Measurements from ENCODE around the gene KRTAP9-9. TPM values are rescaled to one million over a fixed set of nuclear protein-coding genes. Genes with fewer than 3 reads are reported as not detected.

The KRTAP9-9 gene
- total and polyA plus RNA-seq, 9 of the 15 experiments (the other 6 are each of a cell fraction or from before 2014, with no cell fraction given): not detected

DNA sequence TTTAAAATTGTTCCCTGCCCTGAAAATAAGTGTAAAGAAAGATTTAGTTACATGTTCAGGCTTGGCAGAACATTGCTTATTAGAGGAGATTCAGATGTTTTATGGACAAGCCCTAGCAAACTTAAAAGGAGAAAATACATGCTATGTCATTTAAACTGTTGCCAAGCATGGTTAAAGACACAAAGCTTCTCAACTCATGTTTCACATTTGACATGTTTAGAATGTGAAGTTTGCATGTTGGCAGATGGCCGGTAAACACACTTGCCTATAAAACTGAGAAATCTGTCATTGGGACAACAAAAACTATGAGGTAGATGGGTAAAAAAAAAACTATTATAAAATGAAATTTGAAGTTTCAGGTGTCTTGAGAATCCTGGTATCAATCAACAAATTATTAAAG is 41.7 kb downstream of the KRTAP9-9 start:
- no peak overlapping the region for H2AFZ ChIP-seq (ENCODE audit: low read depth, low read length)
- H4K20me1 ChIP-seq (replicated peaks; ENCODE audit: control insufficient read depth, insufficient read depth, low read length): no peaks in the 10 kb centered on the region
- no peaks in the 10 kb centered on the region for H3K79me2 ChIP-seq (ENCODE audit: control insufficient read depth, insufficient read depth, low read length)
- H3K4me3 ChIP-seq: no peak overlapping the region
- DNase-seq (ENCODE audit: extremely low read depth in 1 of 4, low spot score in 3 of 4) (no peak), FAIRE-seq (no peak), ATAC-seq (no peak)
- intact Hi-C loops (cut with micrococcal nuclease) (no loop called here), in situ Hi-C loops (cut with MboI) (loop anchor here (5.0 kb wide), 1 partner anchor 55 kb away; no protein-coding TSS in a partner anchor)
- H3K36me3 ChIP-seq (ENCODE audit: control insufficient read depth, insufficient read depth, low read length): no peaks in the 10 kb centered on the region
- no peak overlapping the region for H3K4me2 ChIP-seq (ENCODE audit: insufficient read depth, low read length)
- 0% methylated on average over 1 of the region's 1 CpG for WGBS (ENCODE audit: insufficient coverage, low coverage, missing lambda C conversion rate)
- no peak overlapping the region for H3K9ac ChIP-seq (ENCODE audit: insufficient read depth in 1 of 2, low read depth in 2 of 2, low read length in 2 of 2)
- TF ChIP-seq ZC3H11A (IDR thresholded peaks at IDR 0.05; ENCODE audit: low read depth, low read length): no peak
- TF ChIP-seq, protein P1, sequence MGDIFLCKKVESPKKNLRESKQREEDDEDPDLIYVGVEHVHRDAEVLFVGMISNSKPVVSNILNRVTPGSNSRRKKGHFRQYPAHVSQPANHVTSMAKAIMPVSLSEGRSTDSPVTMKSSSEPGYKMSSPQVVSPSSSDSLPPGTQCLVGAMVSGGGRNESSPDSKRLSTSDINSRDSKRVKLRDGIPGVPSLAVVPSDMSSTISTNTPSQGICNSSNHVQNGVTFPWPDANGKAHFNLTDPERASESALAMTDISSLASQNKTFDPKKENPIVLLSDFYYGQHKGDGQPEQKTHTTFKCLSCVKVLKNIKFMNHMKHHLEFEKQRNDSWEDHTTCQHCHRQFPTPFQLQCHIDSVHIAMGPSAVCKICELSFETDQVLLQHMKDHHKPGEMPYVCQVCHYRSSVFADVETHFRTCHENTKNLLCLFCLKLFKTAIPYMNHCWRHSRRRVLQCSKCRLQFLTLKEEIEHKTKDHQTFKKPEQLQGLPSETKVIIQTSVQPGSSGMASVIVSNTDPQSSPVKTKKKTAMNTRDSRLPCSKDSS (IDR thresholded peaks at IDR 0.05; ENCODE audit: low read depth, partially characterized antibody): no peak
- no peak for TF ChIP-seq POLR2B (IDR thresholded peaks at IDR 0.05; ENCODE audit: low read depth, partially characterized antibody)
- no peak for TF ChIP-seq BCOR (IDR thresholded peaks at IDR 0.05)
- no peak for TF ChIP-seq CHD1 (IDR thresholded peaks at IDR 0.05; ENCODE audit: low read length)
- no peak for TF ChIP-seq KLF1 (tag; IDR thresholded peaks at IDR 0.05)
- TF ChIP-seq PHF21A (IDR thresholded peaks at IDR 0.05; ENCODE audit: borderline replicate concordance, low read depth): no peak
- no peak for TF ChIP-seq ZKSCAN3 (CRISPR knock-in tag; IDR thresholded peaks at IDR 0.05)
- TF ChIP-seq HNRNPH1 (optimal IDR thresholded peaks at IDR 0.05; ENCODE audit: low read depth, low read length): no peak
- no peak for TF ChIP-seq FOXK1 (CRISPR knock-in tag; IDR thresholded peaks at IDR 0.05; ENCODE audit: borderline replicate concordance)
- TF ChIP-seq ZNF77 (CRISPR knock-in tag; IDR thresholded peaks at IDR 0.05): no peak
- TF ChIP-seq MIER1 (IDR thresholded peaks at IDR 0.05; ENCODE audit: low read depth): no peak
- TF ChIP-seq SAP30 (IDR thresholded peaks at IDR 0.05; ENCODE audit: borderline replicate concordance, insufficient read depth, low read depth, low read length, poor library complexity, severe bottlenecking): no peak
- TF ChIP-seq BRCA1 (IDR thresholded peaks at IDR 0.05): no peak
- no peak for TF ChIP-seq BRCA1 (CRISPR knock-in tag; IDR thresholded peaks at IDR 0.05)
- no peak for TF ChIP-seq ZNF24 (IDR thresholded peaks at IDR 0.05)
- no peak for TF ChIP-seq KLF13 (tag; IDR thresholded peaks at IDR 0.05; ENCODE audit: borderline replicate concordance, low read depth)
- TF ChIP-seq, protein P2, sequence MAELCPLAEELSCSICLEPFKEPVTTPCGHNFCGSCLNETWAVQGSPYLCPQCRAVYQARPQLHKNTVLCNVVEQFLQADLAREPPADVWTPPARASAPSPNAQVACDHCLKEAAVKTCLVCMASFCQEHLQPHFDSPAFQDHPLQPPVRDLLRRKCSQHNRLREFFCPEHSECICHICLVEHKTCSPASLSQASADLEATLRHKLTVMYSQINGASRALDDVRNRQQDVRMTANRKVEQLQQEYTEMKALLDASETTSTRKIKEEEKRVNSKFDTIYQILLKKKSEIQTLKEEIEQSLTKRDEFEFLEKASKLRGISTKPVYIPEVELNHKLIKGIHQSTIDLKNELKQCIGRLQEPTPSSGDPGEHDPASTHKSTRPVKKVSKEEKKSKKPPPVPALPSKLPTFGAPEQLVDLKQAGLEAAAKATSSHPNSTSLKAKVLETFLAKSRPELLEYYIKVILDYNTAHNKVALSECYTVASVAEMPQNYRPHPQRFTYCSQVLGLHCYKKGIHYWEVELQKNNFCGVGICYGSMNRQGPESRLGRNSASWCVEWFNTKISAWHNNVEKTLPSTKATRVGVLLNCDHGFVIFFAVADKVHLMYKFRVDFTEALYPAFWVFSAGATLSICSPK (IDR thresholded peaks at IDR 0.05; ENCODE audit: borderline replicate concordance): no peak
- no peak for TF ChIP-seq ZNF766 (CRISPR knock-in tag; conservative IDR thresholded peaks at IDR 0.05)
- ChIA-PET CTCF (ENCODE audit: low intra/inter-chr PET ratio) (no interaction called here), POLR2A (no interaction called here)
- H3K9me3 ChIP-seq (replicated peaks; ENCODE audit: control insufficient read depth, insufficient read depth, low read depth, low read length): no peaks in the 10 kb centered on the region
- H3K27ac ChIP-seq (ENCODE audit: extremely low read depth, low read depth, low read length): no peak overlapping the region
- no peaks in the 10 kb centered on the region for H3K4me1 ChIP-seq (replicated peaks in 1 of 2; ENCODE audit: control insufficient read depth in 2 of 2, insufficient read depth in 2 of 2, low read length in 2 of 2)
- no peaks in the 10 kb centered on the region for H3K9me1 ChIP-seq (ENCODE audit: control insufficient read depth, insufficient read depth, low read length)
- no TSS peak for BruUV-seq (replicated peaks)
- H3K27me3 ChIP-seq (ENCODE audit: control insufficient read depth in 2 of 2, insufficient read depth in 2 of 2, low read length in 2 of 2): peaks cover 0 to 15% of the 10 kb centered on the region in 2 experiments; a peak in 1 of 5 replicates
